Liver (tissue), 3 donors: ENCODE results near the gene GABRD.

Source experiments
- EGR1 ChIP-seq, 2 donors: IDR thresholded peaks; 2 replicates each; pipeline ENCODE4 v1.6.1; 2016 to 2018; ENCODE audit warnings: antibody characterized with exemption in 2 of 2, low read depth in 2 of 2
- GABPA ChIP-seq, 2 donors: IDR thresholded peaks in 1 of 2; conservative IDR thresholded peaks in 1 of 2; 2 replicates each; pipeline ENCODE4 v1.6.1; 2016; ENCODE audit warnings: antibody characterized with exemption in 2 of 2, mild to moderate bottlenecking in 1 of 2, moderate library complexity in 1 of 2
- HNF4G ChIP-seq: IDR thresholded peaks from 2 replicates; pipeline ENCODE4 v1.6.1; 2016; ENCODE audit warnings: antibody characterized with exemption
- JUND ChIP-seq, 2 donors: IDR thresholded peaks; 2 replicates each; pipeline ENCODE4 v1.6.1; 2016; ENCODE audit warnings: antibody characterized with exemption in 2 of 2
- NR2F2 ChIP-seq: IDR thresholded peaks from 2 replicates; pipeline ENCODE4 v1.6.1; 2016; ENCODE audit warnings: antibody characterized with exemption
- RAD21 ChIP-seq, 2 donors: IDR thresholded peaks; 2 replicates each; pipeline ENCODE4 v1.6.1; 2016; ENCODE audit warnings: antibody characterized with exemption in 2 of 2, mild to moderate bottlenecking in 2 of 2
- RXRA ChIP-seq, 2 donors: IDR thresholded peaks; 2 replicates each; pipeline ENCODE4 v1.6.1; 2017 to 2018; ENCODE audit warnings: antibody characterized with exemption in 2 of 2, mild to moderate bottlenecking in 1 of 2
- SP1 ChIP-seq: IDR thresholded peaks from 2 replicates; pipeline ENCODE4 v1.6.1; 2018; ENCODE audit warnings: antibody characterized with exemption, mild to moderate bottlenecking
- TAF1 ChIP-seq: conservative IDR thresholded peaks from 2 replicates; pipeline ENCODE4 v1.6.1; 2016; ENCODE audit warnings: antibody characterized with exemption, mild to moderate bottlenecking
- YY1 ChIP-seq: IDR thresholded peaks from 2 replicates; pipeline ENCODE4 v1.6.1; 2016; ENCODE audit warnings: antibody characterized with exemption, mild to moderate bottlenecking
- TF ChIP-seq, protein P1 (sequence below): fragments of 150-350 bp; IDR thresholded peaks from 2 replicates; pipeline ENCODE4 v1.5.1; 2017; ENCODE audit warnings: improper control_type of control experiment, low read depth, low read length; ENCODE audit not compliant: missing input control
- TF ChIP-seq, protein P2 (sequence below): IDR thresholded peaks from 2 replicates; pipeline ENCODE4 v1.6.1; 2016; ENCODE audit warnings: antibody characterized with exemption, mild to moderate bottlenecking
- TF ChIP-seq, protein P3 (sequence below): IDR thresholded peaks from 2 replicates; pipeline ENCODE4 v1.6.1; 2016; ENCODE audit warnings: antibody characterized with exemption
- TF ChIP-seq, protein P4 (sequence below): IDR thresholded peaks from 2 replicates; pipeline ENCODE4 v1.6.1; 2016; ENCODE audit warnings: antibody characterized with exemption
- donor health status: healthy.
- donor health status: healthy.

DNA sequence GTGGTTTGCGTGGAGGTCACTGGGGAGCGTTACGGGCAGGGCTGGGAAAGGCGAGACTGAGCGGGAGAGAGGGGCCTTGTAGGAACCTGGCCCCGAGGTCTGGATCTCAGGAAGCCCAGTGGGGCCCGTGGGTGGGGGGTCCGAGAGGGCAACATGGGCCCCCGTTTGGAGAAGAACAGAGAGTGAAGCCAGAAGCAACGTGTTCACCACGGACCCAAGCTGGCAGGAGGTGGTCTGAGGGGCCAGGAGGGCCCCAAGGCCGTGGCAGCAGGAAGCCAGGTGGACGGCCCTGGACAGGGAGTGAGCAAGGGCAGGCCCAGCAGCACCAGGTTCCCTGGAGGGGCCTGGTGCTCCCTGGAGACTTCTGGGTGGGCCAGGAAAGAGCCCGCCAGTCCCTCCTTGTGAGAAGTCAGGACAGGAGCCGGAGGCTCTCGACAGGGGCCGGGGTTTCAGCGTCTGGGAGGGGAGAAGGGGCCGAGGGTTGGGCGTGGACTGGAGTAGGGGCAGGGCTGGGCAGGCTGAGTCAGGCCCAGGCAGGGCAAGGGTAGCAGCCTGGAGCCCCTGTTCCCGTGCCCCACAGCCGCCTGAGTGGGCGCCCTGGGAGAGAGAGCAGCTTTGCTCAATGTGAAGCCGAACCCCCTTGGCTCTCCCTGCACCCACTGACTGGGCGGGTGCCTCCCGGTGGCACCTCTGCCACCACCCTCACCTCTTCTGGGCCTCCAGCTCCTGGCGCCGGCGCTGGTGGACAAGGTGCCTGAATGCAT, 49.0 kb upstream of the GABRD start:
- TF ChIP-seq, protein P1, sequence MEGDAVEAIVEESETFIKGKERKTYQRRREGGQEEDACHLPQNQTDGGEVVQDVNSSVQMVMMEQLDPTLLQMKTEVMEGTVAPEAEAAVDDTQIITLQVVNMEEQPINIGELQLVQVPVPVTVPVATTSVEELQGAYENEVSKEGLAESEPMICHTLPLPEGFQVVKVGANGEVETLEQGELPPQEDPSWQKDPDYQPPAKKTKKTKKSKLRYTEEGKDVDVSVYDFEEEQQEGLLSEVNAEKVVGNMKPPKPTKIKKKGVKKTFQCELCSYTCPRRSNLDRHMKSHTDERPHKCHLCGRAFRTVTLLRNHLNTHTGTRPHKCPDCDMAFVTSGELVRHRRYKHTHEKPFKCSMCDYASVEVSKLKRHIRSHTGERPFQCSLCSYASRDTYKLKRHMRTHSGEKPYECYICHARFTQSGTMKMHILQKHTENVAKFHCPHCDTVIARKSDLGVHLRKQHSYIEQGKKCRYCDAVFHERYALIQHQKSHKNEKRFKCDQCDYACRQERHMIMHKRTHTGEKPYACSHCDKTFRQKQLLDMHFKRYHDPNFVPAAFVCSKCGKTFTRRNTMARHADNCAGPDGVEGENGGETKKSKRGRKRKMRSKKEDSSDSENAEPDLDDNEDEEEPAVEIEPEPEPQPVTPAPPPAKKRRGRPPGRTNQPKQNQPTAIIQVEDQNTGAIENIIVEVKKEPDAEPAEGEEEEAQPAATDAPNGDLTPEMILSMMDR: no peak
- TF ChIP-seq RXRA (IDR thresholded peaks at IDR 0.05) (no peak), YY1 (no peak), SP1 (no peak), RAD21 (IDR thresholded peaks at IDR 0.05) (no peak), NR2F2 (no peak), TAF1 (no peak), GABPA (IDR thresholded peaks at IDR 0.05 in 1 of 2, conservative IDR thresholded peaks at IDR 0.05 in 1 of 2) (no peak), EGR1 (IDR thresholded peaks at IDR 0.05; ENCODE audit: low read depth in 2 of 2) (no peak), JUND (IDR thresholded peaks at IDR 0.05) (no peak), HNF4G (no peak)
- TF ChIP-seq, protein P2, sequence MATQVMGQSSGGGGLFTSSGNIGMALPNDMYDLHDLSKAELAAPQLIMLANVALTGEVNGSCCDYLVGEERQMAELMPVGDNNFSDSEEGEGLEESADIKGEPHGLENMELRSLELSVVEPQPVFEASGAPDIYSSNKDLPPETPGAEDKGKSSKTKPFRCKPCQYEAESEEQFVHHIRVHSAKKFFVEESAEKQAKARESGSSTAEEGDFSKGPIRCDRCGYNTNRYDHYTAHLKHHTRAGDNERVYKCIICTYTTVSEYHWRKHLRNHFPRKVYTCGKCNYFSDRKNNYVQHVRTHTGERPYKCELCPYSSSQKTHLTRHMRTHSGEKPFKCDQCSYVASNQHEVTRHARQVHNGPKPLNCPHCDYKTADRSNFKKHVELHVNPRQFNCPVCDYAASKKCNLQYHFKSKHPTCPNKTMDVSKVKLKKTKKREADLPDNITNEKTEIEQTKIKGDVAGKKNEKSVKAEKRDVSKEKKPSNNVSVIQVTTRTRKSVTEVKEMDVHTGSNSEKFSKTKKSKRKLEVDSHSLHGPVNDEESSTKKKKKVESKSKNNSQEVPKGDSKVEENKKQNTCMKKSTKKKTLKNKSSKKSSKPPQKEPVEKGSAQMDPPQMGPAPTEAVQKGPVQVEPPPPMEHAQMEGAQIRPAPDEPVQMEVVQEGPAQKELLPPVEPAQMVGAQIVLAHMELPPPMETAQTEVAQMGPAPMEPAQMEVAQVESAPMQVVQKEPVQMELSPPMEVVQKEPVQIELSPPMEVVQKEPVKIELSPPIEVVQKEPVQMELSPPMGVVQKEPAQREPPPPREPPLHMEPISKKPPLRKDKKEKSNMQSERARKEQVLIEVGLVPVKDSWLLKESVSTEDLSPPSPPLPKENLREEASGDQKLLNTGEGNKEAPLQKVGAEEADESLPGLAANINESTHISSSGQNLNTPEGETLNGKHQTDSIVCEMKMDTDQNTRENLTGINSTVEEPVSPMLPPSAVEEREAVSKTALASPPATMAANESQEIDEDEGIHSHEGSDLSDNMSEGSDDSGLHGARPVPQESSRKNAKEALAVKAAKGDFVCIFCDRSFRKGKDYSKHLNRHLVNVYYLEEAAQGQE: no peak
- TF ChIP-seq, protein P3, sequence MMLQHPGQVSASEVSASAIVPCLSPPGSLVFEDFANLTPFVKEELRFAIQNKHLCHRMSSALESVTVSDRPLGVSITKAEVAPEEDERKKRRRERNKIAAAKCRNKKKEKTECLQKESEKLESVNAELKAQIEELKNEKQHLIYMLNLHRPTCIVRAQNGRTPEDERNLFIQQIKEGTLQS: no peak
- TF ChIP-seq, protein P4, sequence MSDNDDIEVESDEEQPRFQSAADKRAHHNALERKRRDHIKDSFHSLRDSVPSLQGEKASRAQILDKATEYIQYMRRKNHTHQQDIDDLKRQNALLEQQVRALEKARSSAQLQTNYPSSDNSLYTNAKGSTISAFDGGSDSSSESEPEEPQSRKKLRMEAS: no peak
